Choroid plexus epithelial cell (primary cell): Measurements from ENCODE around the gene GALNS.

Source experiments
- DNase-seq: peaks from one replicate; pipeline ENCODE4 v3.0.0-alpha.2; 2010; ENCODE audit warnings: low read depth
- H3K4me3 ChIP-seq: 2 replicates; pipeline ENCODE4 v1.5.1; 2011; ENCODE audit warnings: low read depth, mild to moderate bottlenecking, control low read depth, low read length, moderate library complexity
- TF ChIP-seq, protein P1 (sequence below): conservative IDR thresholded peaks from 2 replicates; pipeline ENCODE4 v1.5.1; 2011; ENCODE audit warnings: low read depth, mild to moderate bottlenecking, control low read depth, inconsistent platforms, low read length, moderate library complexity

The GALNS gene

DNA sequence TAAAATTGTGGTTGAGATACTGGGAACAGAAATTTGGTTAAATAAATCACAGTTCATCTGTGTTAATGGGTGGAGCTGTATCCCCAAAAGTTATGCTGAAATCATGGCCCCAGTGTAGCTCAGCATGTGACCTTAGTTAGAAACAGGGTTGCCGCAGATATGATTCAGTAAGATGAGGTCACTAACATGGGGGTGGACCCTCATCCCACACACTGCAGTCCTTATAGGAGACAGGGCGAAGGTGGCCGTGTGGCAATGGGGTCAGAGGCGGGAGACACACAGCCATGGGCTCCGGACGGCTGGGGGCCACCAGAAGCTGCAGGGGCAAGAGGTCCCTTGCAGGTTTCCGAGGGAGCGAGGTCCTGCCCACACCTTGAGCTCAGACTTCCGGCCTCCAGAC is 10.7 kb downstream of the GALNS start:
- TF ChIP-seq, protein P1, sequence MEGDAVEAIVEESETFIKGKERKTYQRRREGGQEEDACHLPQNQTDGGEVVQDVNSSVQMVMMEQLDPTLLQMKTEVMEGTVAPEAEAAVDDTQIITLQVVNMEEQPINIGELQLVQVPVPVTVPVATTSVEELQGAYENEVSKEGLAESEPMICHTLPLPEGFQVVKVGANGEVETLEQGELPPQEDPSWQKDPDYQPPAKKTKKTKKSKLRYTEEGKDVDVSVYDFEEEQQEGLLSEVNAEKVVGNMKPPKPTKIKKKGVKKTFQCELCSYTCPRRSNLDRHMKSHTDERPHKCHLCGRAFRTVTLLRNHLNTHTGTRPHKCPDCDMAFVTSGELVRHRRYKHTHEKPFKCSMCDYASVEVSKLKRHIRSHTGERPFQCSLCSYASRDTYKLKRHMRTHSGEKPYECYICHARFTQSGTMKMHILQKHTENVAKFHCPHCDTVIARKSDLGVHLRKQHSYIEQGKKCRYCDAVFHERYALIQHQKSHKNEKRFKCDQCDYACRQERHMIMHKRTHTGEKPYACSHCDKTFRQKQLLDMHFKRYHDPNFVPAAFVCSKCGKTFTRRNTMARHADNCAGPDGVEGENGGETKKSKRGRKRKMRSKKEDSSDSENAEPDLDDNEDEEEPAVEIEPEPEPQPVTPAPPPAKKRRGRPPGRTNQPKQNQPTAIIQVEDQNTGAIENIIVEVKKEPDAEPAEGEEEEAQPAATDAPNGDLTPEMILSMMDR = no peak
- no peak overlapping the region for H3K4me3 ChIP-seq
- DNase-seq = peak; percentile 16

DNA sequence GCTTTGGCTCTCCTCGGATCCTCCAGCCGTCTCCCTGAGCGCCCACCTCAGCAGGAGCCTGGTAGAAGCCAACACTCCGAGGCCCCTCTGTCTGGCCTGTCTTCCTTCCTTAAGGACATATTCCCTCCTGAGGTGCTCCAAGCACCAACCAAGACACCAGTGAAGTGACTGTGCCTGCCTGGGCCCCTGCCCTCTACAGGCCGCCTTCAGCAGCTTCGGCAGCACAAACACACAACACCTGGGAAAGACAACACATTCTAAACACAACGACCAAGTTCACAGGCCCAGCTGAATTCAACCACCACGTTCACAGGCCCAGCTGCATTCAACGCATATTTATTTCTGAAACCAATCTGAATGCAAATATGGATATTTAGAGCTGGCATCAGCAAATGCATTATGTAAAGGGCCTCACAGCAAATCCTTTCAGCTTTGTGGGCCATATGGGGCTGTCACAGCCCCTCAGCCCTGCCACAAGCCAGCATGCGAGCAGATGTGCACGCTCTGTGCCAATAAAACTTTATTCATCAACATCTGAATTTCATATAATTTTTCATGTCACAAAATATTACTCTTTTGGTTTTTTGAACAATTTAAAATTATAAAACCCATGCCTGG is 12.2 kb downstream of the GALNS start:
- no peak for DNase-seq
- H3K4me3 ChIP-seq = no peak overlapping the region
- TF ChIP-seq, protein P1 = peak; percentile 38

DNA sequence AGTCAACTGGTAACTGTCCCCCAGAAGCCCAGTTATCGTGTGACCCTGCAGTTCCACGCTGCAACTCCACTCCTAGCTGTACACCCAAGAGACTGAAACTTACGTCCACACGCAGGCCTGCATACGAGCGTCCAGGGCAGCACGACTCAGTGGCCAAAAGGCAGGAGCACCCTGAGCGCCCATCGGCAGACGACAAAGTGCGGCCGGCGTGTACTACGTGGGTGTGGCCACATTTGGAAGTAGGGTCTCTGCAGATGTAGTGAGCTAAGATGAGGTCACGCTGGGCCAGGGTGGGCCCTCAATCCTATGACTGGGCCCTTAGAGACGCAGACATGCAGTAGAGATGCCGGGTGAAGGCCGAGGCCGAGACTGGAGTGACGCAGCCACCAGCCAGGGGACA is 13.5 kb downstream of the GALNS start:
- TF ChIP-seq, protein P1 = no peak
- H3K4me3 ChIP-seq = no peak overlapping the region
- DNase-seq = no peak

DNA sequence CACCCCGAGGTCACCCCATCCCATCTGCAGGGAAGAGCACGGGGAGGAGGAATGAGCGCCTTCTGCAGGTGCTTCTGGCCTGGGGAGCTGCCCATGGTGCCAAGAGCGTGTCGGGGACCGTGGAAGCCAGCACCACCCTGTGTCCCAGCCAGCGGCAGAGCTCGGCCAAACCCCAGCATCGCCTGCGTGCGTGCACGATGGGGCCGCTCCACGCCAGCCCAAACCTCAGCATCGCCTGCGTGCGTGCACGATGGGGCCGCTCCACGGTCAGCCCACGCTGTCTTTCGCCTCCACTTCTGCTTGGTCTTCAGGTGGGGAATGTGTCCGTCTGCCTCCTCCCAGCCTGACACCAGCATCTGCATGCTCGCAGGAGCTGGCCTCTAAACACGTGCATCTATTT is 13.9 kb downstream of the GALNS start:
- TF ChIP-seq, protein P1 = no peak
- H3K4me3 ChIP-seq = no peak overlapping the region
- DNase-seq = no peak

DNA sequence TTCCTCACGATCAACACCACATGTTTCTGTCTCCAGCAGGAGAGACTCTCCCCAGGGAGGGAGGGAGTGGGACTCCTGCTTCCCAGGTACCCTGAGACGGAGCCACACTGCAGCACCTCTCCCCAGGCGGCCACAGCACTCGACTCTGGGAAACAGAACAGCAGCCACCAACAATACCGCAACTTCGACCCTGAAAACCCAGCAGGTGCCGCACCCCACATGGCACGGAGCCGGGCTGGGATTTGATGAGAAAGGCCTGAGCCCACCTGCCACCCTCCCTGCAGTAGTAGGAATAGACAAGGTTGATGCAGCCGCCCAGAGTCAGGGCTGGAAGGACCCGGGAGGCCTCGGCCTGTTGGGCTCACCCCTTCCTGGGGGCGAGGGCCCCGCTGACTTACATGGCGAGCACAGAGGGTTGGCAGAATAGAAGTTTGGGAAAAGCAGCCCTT is 14.4 kb downstream of the GALNS start:
- no peak for DNase-seq
- TF ChIP-seq, protein P1 = no peak
- H3K4me3 ChIP-seq = no peak overlapping the region

DNA sequence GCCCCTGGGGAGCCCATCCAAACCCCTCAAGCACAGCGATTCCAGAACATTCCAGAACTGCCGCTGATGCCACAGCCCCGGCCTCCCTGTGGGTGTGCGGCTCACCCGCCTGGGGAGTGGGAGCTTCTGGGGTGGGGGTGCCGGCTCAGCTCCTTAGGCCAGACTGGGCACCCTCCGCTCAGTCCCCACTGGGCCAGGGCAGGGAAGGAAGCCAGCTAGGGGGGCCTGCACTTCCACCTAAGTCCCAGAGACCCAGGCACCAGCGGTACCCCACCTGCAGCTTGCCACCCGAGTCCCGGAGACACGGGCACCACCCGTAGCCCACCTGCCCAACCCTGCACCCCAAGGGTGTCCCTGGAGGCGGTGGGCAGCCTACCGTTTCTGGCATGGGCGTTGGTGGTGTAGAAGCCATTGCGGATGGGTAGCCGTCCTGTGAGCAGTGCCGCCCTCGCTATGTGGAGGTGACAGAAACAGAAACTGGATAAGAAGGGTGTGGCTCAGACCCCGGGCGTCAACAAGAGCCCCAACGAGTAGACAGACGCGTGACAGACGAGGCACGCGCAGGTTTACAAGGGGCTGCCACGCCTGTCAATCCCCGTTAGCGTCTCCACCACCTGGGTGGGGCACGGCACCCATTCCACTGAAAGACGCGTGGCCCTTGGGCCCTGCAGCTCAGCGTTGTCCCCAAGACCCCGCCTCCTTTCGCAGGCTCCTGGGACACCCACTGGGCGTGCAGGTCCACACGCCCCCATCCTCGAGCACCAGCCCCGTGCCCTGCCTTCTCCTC is 15.0 kb downstream of the GALNS start:
- TF ChIP-seq, protein P1 = no peak
- no peak for DNase-seq
- H3K4me3 ChIP-seq = no peak overlapping the region
